Kidney tubule cell (primary cell): ENCODE results near the gene CIAPIN1.

Source experiments
- DNase-seq: peaks from one replicate; pipeline ENCODE4 v3.0.0-alpha.2; 2018; ENCODE audit warnings: low spot score

Gene CIAPIN1

GRCh38 chr16:57382535-57383275, 64.5 kb downstream of the CIAPIN1 start:
- DNase-seq: no peak

DNA sequence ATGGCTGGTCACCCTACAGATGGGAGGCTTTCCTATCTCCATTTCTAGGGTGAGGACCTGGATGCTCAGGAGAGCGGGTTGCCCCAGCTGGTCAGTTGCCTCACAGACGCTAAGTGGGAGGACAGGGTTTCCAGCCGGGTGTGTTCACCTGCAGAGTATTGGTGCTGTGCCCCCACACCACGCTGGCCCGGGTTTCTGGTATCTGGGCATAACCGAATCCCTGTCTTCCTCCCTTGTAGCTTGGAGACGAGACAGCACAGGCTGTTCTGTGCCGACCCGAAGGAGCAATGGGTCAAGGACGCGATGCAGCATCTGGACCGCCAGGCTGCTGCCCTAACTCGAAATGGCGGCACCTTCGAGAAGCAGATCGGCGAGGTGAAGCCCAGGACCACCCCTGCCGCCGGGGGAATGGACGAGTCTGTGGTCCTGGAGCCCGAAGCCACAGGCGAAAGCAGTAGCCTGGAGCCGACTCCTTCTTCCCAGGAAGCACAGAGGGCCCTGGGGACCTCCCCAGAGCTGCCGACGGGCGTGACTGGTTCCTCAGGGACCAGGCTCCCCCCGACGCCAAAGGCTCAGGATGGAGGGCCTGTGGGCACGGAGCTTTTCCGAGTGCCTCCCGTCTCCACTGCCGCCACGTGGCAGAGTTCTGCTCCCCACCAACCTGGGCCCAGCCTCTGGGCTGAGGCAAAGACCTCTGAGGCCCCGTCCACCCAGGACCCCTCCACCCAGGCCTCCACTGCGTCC, 65.2 kb downstream of the CIAPIN1 start:
- no peak for DNase-seq

DNA sequence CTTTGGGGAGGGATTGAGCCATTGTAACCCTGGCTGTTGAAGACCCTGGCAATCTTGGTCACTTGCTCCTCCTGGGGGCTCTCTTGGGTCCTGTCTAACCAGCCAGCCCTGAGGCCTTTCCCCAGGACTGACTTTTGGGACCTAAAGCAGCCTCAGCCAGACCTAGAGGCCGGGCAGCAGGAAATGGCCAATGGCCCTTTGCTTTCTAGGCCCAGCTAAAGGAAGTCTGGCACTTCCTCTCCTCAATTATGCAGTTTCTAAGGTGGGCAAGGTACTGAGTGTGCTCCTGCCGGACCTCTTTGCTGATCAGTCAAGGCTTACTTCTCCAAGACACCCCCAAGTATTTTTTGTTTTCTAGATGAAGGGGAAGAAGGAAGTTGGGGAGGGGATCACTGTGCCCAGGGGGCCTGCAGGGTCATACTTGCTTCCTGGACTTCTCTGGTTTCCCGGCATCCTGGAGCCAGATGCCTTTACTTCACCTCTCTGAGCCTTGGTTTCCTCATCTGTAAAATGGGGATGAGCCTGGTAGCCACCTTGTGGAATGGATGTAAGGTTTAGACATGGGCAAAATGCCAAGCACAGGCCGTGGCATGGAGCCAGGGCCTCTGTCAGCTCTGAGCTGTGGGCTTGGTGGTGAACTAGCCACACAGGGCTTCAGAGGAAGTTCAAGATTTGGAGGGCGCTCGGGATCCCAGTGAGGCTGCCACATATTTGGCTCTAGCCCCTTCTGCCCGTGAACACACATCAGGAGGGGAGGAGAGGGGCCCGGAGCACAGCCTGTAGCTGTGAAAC, 66.3 kb downstream of the CIAPIN1 start:
- DNase-seq: peak; percentile 66

GRCh38 chr16:57379579-57379978, 67.6 kb downstream of the CIAPIN1 start:
- peak; percentile 49 for DNase-seq
